ENCODE measurements around the gene PSMD3.

Gene PSMD3

DNA sequence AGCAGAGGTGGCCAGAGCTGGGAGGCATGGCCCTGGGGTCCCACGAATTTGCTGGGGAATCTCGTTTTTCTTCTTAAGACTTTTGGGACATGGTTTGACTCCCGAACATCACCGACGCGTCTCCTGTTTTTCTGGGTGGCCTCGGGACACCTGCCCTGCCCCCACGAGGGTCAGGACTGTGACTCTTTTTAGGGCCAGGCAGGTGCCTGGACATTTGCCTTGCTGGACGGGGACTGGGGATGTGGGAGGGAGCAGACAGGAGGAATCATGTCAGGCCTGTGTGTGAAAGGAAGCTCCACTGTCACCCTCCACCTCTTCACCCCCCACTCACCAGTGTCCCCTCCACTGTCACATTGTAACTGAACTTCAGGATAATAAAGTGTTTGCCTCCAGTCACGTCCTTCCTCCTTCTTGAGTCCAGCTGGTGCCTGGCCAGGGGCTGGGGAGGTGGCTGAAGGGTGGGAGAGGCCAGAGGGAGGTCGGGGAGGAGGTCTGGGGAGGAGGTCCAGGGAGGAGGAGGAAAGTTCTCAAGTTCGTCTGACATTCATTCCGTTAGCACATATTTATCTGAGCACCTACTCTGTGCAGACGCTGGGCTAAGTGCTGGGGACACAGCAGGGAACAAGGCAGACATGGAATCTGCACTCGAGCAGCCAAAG, 36.9 kb downstream of the PSMD3 start:
- H3K4me3 ChIP-seq (ENCODE audit: low read length) = no peak overlapping the region
- no peak for TF ChIP-seq ZNF274 (IDR thresholded peaks at IDR 0.05; ENCODE audit: low read depth, low read length)

DNA sequence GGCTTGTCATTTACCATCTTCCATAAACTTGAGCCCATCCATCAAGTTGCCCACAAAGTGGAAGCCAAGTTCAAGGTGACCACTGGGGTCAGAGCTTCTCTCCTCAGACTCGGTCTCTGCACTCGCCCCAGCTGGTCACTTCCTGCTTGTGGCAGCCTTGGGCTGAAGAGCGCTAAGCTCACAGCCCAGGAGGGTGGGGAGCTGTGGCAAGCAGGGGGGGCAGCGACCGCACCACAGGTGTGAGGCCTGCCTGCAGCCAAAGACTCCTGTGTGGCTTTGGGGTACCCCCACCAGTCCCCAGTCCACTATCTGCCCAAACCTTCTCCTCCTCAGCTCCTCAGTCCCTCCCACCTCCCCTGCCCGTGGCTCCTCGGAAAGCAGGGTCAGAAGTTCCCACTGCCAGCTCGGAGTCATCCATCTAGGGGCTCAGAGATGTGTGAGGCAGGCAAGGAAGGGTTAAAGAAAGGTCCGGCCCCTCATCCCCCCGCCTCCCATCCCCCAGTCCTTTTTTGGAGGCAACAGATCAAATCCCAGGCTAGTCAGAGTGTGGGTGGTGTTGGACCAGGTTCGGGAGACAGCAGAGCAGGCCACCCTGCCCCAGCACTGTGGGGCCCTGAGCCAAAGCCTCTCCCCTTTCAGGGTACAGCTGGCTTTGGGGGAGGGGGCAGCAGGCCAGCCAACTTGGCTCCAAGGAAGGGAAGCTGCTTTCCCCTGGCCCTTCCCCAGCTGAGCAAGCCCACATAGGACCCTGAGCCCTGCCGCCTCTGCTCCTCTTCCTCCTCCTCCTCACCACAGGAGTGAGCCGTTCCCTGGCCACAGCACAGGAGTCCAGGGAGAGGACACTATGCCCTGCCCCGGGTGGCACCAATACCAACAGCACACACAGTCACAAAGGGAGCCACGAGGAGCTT, 37.9 kb downstream of the PSMD3 start:
- TF ChIP-seq ZNF274 (IDR thresholded peaks at IDR 0.05; ENCODE audit: low read depth, low read length) = no peak
- H3K4me3 ChIP-seq (ENCODE audit: low read length) = no peak overlapping the region

DNA sequence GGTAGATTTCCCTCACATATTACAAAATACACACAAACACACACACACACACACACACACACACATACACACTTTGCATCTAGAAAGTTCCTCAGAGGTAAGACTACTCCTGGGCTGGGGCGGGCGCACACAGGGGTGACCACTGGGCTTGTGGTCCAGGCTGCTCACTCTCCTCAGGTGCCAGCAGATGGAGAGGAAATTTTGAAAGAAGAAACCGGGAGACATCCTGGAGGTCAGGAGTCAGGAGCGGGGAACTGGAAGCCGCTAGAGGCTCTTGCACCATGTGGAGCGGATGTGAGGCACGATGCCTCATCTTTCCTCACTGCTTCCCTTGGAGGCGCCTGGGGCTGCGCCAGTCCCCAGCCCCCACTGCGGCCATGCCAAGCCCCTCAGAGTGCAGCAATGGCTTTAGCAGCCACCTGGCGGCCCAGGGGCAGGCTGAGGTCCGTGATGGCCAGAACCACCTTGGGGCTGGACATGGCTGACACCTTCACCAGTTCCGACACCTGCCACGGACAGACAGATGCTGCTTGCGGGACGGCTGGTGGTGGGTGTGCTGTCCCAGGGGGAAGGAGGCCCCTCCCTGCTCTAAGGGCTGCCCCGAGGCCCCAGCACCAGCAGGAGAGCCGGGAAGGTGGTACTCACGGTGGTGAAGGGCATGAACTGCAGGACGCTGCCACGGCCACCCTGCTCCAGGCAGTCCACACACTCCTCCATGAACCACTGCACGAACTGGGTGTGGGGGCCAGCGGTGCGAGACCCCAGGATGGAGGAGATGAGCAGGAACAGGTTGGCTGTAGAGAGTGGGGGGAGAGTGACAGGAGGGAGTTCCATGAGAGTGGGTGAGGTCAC, 38.8 kb downstream of the PSMD3 start:
- no peak overlapping the region for H3K4me3 ChIP-seq (ENCODE audit: low read length)
- no peak for TF ChIP-seq ZNF274 (IDR thresholded peaks at IDR 0.05; ENCODE audit: low read depth, low read length)

DNA sequence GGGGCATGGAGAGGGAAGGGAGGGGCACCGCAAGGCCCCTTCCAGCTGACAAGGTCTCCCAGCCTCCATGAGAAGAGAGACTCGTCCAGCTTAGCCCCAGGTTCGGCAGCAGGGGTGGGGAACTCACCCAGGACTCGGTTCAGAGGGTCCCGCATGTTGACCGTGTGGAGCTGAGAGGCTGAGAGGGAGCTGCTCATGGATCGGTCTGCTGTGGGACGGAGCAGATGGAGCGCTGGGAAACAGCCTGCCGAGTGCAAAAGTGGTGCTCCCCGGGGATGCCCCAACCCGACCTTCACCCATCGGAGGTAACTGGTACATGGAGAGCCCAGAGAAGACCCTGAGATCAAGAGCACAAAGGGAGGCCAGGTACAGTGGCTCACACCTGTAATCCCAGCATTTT, 39.5 kb downstream of the PSMD3 start:
- no peak for TF ChIP-seq ZNF274 (IDR thresholded peaks at IDR 0.05; ENCODE audit: low read depth, low read length)
- no peak overlapping the region for H3K4me3 ChIP-seq (ENCODE audit: low read length)

DNA sequence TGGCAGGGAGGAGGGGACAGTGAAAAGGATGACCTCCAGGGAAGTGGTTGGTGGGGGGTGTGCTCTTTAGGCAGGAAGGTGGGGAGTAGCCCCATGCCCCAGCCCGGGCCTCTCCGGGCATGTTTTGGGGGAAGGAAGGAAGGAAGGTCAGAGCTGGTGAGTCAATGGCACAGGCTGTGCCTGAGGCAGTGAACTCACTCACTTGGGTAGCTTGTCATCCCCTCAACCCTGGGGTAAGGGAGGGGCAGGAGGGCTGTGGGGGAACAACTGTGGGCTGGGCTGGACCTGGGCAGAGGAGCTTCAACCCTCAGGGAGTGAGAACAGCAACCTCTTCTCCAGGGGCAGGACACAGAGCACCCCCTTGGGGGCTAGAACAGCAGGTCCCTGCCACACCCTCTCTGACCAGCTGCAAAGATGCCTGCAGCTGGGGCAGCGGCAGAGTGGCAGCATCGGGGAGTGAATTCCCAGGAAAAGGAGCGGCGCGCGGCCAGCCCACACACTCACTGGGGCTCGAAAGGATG, 40.9 kb downstream of the PSMD3 start:
- no peak overlapping the region for H3K4me3 ChIP-seq (ENCODE audit: low read length)
- no peak for TF ChIP-seq ZNF274 (IDR thresholded peaks at IDR 0.05; ENCODE audit: low read depth, low read length)

DNA sequence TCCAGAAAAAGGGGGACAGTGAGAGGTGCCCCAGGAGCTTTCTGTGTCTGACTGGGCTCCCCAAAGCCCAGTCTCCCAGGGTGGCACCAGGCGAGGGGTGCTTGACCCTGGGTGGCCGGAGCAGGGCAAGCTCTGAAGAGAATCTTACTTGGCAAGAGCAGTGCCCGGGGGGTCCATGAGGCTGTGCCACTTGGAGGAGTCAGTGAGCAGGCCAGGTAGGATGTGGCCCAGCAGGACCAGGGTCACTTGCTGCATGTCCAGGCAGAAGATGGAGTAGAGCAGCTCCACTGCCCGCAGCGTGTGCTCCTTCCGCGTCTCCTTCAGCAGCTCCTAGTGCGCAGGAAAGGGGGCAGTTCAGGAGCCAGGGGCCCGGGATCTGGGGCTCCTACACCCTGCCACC, 41.9 kb downstream of the PSMD3 start:
- no peak for TF ChIP-seq ZNF274 (IDR thresholded peaks at IDR 0.05; ENCODE audit: low read depth, low read length)
- no peak overlapping the region for H3K4me3 ChIP-seq (ENCODE audit: low read length)

DNA sequence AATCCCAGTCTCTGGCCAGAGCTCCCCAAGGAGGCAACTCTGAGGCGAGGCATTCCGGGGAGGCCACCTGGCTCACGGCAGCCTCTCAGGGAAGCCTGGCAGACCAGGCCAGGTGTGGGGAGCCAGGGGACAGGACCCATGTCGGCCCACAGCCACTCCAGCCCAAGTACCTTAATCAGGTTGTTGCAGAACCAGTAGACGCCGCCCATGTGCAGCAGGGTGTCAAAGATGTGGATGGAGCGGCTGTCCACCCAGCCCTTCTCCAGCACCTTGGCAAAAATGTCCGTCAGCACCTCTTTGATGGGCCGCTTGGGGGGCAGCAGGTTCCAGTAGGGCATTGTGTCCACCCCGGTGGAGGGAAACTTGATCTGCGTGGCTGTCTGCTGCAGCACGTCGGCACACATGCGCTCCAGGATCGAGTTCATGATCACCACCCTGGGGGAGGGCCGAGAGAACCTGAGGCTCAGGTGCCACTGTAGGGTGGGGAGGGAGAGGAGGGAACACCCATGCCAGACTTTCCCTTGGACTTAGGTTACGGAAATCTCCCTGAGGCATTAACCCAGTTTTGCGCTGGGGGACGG, 42.4 kb downstream of the PSMD3 start:
- no peak overlapping the region for H3K4me3 ChIP-seq (ENCODE audit: low read length)
- no peak for TF ChIP-seq ZNF274 (IDR thresholded peaks at IDR 0.05; ENCODE audit: low read depth, low read length)

DNA sequence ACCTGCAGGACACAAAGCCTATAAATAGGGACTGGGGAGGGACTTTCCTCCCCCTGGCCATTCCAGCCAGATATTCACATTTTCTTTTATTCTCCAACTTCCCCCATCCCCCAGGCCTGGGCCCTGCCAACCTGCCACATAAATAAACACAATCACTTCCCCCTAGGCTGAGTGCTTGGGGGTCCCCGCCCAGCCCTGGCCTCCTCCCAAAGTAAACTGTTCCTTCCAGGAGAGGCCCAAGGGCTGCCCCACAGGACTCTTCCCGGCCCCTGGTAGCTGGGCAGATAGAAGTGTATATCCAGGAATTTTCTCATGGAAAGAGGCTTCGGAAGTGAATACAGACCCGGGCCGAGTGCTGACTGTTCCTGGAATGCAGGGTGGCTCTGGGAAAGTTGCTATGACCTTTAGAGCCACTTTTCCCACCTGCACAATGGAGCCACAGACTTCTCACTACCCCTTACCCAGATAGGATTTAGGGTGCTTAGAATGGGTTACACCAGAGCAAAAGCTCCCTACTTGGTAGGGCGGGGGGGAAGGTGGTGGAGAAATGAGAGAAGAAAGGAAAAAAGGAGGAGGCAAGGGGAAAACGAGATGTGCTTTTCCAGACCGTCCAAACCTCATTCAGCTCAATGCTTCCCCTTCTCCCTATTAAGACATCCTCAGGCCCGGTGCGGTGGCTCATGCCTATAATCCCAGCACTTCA, 43.1 kb downstream of the PSMD3 start:
- no peak overlapping the region for H3K4me3 ChIP-seq (ENCODE audit: low read length)
- no peak for TF ChIP-seq ZNF274 (IDR thresholded peaks at IDR 0.05; ENCODE audit: low read depth, low read length)

DNA sequence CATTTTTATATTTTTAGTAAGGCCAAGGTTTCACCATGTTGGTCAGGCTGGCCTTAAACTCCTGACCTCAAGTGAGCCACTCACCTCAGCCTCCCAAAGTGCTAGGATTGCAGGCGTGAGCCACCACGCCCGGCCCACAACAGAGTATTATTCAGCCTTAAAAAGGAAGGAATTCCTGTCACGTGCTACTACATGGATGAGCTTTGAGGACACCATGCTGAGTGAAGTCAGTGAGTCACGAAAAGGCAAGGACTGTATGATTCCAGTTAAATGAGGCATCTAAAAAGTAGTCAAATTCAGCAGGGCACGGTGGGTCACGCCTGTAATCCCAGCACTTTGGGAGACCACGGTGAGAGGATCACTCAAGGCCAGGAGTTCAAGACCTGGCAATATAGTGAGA, 44.3 kb downstream of the PSMD3 start:
- no peak for TF ChIP-seq ZNF274 (IDR thresholded peaks at IDR 0.05; ENCODE audit: low read depth, low read length)
- no peak overlapping the region for H3K4me3 ChIP-seq (ENCODE audit: low read length)

DNA sequence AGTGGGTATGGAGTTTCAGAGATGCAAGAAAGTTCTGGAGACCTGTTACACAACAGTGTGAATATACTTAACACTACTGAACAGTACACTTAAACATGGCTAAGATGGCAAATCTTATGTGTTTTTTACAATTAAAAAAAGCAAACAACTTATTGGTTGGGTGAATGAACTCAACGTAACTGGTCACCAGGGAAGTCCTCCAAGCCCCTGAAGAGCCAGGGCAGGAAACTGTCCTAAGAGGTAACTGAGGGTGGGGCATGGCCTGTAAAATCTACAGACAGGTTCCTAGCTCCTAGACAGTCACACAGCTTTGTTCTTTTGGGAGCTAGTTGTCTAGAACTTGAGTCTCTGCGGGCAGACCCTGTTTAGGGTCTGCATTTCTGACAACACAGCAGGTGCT, 45.0 kb downstream of the PSMD3 start:
- no peak overlapping the region for H3K4me3 ChIP-seq (ENCODE audit: low read length)
- TF ChIP-seq ZNF274 (IDR thresholded peaks at IDR 0.05; ENCODE audit: low read depth, low read length) = no peak

DNA sequence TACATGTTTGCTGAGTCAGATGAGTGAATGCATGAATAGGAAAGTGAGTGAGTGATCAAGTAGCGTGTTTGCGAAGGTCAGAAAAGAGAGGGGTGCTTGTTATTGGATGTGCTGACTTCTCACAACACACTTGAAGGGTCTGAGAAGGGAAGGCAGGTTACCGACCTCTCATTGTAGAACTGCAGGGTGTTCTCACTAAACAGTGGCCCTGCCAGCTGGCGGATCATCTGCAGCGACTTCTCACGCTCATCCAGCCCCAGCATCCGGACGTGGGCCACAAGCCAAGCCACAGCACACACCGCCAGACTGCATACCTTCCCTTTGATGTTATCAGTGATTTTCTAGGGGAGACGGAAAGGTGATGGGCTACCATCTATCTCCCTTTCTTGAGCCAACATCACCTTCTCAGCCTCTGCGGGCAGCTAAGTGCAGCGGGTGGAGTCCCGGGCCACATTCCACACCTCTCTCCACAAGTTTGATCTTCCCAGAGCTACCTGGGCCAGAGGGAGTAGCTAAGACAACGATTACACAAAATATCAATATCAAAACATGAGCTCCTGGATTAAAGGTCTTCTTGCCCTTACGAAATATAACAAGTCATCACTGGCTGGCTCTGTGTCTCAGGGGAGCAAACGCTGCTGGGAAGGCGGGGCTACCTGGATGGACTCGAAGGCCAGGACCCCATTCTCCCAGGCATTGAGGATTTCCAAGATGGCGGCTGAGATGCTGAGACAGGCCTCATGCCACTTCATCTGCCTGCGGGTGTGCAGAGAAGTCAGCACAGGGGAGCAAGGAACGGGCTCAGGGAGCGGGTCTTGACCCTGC, 45.6 kb downstream of the PSMD3 start:
- TF ChIP-seq ZNF274 (IDR thresholded peaks at IDR 0.05; ENCODE audit: low read depth, low read length) = no peak
- H3K4me3 ChIP-seq (ENCODE audit: low read length) = no peak overlapping the region

DNA sequence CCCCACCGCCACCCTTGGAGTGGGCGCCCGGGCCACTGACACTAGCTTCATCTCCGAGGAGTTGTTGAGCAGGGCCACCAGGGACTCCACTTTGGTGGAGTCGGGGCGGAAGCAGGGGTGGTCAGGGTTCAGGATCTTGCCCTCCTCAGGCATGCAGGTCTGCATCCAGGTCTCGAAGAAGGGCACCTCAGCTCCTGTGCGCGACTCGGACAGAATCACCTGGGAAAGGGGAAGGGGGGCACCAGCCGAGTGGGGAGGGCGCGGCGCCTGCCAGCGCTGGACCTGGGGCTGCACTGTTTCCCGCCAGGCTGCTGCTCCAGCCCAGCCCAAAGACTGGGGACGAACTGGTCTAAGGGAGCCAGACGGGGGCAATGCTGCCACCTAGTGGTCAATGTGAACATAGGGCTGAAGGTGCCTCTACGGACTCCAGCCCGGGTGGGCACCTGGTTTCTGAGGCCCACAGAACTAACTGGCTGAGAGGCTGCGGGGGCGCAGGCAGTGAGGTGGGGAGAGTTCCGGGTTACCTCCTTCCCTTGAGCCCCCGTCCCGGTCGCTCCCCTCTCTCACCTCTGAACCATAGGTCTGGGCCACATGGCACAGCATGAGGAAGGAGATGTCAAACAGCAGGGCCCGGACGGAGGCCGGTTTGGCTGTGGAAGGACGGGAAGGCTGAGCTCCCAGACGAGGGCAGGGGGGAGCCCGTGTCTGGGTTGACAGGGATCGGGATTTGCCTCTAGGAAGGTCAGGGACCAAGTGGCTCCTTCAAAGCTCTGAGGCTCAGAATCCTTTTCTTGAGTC, 46.4 kb downstream of the PSMD3 start:
- no peak for TF ChIP-seq ZNF274 (IDR thresholded peaks at IDR 0.05; ENCODE audit: low read depth, low read length)
- H3K4me3 ChIP-seq (ENCODE audit: low read length) = no peak overlapping the region

Data from GM08714 (cell line).